Measurements from ENCODE around the gene ANKRD60.

DNA sequence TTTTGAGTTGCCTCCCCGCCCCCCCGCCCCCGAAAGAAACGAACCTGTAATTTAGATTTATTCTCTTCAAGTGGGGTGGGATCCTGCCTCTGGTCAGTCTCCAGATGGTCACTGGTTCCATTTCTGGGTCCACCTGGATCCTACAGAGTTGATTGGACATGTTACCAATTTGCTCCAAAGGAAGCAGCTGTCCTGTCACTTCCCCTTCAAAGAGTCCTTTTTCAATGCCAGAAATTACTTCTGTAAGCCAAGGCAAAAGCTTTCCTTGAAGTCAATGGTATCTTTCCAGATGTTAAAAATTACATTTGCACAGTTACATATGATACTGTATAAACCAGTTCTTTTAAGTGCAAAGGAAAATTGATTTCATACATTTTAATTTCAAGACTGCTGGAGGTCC is 12.0 kb upstream of the ANKRD60 start:
- TF ChIP-seq, protein P1, sequence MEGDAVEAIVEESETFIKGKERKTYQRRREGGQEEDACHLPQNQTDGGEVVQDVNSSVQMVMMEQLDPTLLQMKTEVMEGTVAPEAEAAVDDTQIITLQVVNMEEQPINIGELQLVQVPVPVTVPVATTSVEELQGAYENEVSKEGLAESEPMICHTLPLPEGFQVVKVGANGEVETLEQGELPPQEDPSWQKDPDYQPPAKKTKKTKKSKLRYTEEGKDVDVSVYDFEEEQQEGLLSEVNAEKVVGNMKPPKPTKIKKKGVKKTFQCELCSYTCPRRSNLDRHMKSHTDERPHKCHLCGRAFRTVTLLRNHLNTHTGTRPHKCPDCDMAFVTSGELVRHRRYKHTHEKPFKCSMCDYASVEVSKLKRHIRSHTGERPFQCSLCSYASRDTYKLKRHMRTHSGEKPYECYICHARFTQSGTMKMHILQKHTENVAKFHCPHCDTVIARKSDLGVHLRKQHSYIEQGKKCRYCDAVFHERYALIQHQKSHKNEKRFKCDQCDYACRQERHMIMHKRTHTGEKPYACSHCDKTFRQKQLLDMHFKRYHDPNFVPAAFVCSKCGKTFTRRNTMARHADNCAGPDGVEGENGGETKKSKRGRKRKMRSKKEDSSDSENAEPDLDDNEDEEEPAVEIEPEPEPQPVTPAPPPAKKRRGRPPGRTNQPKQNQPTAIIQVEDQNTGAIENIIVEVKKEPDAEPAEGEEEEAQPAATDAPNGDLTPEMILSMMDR (IDR thresholded peaks at IDR 0.05): no peak
- TF ChIP-seq CEBPB (IDR thresholded peaks at IDR 0.05) (no peak), EP300 (IDR thresholded peaks at IDR 0.05) (no peak)

Measured in A549 (cell line).